ENCODE measurements around the gene B3GALT6.

B3GALT6 gene

GRCh38 chr1:1218524-1219200 is 13.4 kb upstream of the B3GALT6 start:
- in situ Hi-C loops (cut with MboI; ENCODE audit: low pct_unique_long_range_greater_than_20kb, low sequenced_read_pairs, unreplicated experiment) = no loop called here
- no peak for DNase-seq (ENCODE audit: low spot score)
- TF ChIP-seq CTCF (IDR thresholded peaks at IDR 0.05; ENCODE audit: extremely low read depth, insufficient read depth, missing control alignments) = no peak

- TF ChIP-seq CTCF (IDR thresholded peaks at IDR 0.05; ENCODE audit: extremely low read depth, insufficient read depth, missing control alignments) = no peak
- in situ Hi-C loops (cut with MboI; ENCODE audit: low pct_unique_long_range_greater_than_20kb, low sequenced_read_pairs, unreplicated experiment) = no loop called here
- DNase-seq (ENCODE audit: low spot score) = no peak
Observed at GRCh38 chr1:1219341-1219740, 12.7 kb upstream of the B3GALT6 start.

GRCh38 chr1:1220197-1220596 is 11.8 kb upstream of the B3GALT6 start:
- TF ChIP-seq CTCF (IDR thresholded peaks at IDR 0.05; ENCODE audit: extremely low read depth, insufficient read depth, missing control alignments) = no peak
- in situ Hi-C loops (cut with MboI; ENCODE audit: low pct_unique_long_range_greater_than_20kb, low sequenced_read_pairs, unreplicated experiment) = no loop called here
- no peak for DNase-seq (ENCODE audit: low spot score)

- no peak for TF ChIP-seq CTCF (IDR thresholded peaks at IDR 0.05; ENCODE audit: extremely low read depth, insufficient read depth, missing control alignments)
- in situ Hi-C loops (cut with MboI; ENCODE audit: low pct_unique_long_range_greater_than_20kb, low sequenced_read_pairs, unreplicated experiment) = no loop called here
- no peak for DNase-seq (ENCODE audit: low spot score)
Observed at GRCh38 chr1:1221887-1222574, 10.0 kb upstream of the B3GALT6 start.

GRCh38 chr1:1222575-1223225 is 9.3 kb upstream of the B3GALT6 start:
- no peak for TF ChIP-seq CTCF (IDR thresholded peaks at IDR 0.05; ENCODE audit: extremely low read depth, insufficient read depth, missing control alignments)
- DNase-seq (ENCODE audit: low spot score) = no peak
- in situ Hi-C loops (cut with MboI; ENCODE audit: low pct_unique_long_range_greater_than_20kb, low sequenced_read_pairs, unreplicated experiment) = no loop called here

GRCh38 chr1:1223321-1223720 is 8.7 kb upstream of the B3GALT6 start:
- no peak for DNase-seq (ENCODE audit: low spot score)
- no peak for TF ChIP-seq CTCF (IDR thresholded peaks at IDR 0.05; ENCODE audit: extremely low read depth, insufficient read depth, missing control alignments)
- in situ Hi-C loops (cut with MboI; ENCODE audit: low pct_unique_long_range_greater_than_20kb, low sequenced_read_pairs, unreplicated experiment) = no loop called here

Data from GM13977 (cell line).